Measurements from ENCODE around the gene PTPRK.

The PTPRK gene

GRCh38 chr6:128337619-128338018, 182.8 kb downstream of the PTPRK start:
- DNase-seq = no peak

DNA sequence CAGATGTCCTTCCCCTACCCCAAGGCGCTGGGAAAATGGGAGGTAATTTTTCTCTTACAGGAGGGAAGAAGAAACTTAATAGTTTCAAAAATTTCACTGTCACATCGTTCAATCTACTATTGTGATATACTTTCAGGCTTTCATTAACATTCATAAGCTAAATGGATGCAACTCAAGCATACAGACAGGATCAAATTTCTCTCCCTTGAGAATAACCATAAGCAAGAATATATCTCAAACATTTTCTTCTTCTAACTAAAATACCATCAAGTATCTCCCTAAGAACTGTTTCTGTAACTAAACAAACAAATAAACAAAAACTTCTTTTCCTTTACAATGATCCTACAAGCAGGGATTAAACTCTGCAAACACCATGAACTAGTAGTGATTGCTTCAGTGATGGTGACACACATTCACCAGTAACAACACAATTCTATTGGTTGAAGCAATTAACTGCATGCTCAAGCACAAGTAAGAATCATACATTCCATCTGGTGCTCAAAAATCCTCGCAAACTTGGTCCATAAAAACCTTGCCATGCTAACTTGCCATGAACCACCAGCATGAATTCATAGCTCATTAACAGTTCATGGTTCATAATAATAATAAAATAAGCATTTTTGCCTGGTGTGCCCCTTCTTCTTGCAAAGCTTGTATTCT, 183.8 kb downstream of the PTPRK start:
- no peak for DNase-seq

DNA sequence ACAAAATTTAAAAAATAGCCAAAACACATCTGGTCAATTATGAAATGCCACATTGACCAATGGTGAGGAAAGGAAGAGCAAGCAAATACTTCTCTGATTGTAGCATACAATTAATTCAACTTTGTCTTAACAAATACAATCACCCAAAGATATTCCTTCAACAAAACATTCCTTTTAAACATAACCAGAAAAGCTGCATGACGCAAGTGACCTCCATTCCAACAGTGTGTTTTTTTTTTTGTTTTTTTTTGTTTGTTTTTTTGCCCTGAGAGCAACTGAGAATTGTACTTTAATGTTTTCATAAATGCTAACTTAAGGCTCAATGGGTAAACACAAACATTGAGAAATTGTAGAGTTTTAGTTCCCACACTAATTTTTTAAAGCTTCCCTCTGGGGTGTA, 184.4 kb downstream of the PTPRK start:
- DNase-seq = no peak

- no peak for DNase-seq
Observed at GRCh38 chr6:128333581-128334223, 186.7 kb downstream of the PTPRK start.

- peak; percentile 53 for DNase-seq
Observed at GRCh38 chr6:128327890-128328289, 192.5 kb downstream of the PTPRK start.

GRCh38 chr6:128323011-128323410, 197.4 kb downstream of the PTPRK start:
- DNase-seq = no peak

DNA sequence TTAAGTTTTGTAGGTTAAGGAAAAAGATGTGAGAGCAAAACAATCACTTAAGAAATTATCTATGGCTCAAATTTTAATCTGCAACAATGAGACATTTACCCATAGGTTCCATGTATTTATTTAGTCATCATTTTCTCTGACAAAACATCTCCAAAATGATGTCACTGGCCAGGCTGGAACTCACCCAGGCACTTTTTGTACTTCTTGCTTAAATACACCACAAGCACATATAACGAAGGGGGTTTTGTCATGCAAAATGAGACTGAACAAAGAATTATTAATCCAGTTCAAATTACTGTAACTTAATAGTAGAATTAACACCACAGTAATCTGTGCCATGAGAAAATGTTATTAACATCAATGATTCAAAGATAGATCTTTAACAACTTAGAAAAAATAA, 200.5 kb downstream of the PTPRK start:
- DNase-seq = no peak

GRCh38 chr6:128319157-128319556, 201.2 kb downstream of the PTPRK start:
- no peak for DNase-seq

DNA sequence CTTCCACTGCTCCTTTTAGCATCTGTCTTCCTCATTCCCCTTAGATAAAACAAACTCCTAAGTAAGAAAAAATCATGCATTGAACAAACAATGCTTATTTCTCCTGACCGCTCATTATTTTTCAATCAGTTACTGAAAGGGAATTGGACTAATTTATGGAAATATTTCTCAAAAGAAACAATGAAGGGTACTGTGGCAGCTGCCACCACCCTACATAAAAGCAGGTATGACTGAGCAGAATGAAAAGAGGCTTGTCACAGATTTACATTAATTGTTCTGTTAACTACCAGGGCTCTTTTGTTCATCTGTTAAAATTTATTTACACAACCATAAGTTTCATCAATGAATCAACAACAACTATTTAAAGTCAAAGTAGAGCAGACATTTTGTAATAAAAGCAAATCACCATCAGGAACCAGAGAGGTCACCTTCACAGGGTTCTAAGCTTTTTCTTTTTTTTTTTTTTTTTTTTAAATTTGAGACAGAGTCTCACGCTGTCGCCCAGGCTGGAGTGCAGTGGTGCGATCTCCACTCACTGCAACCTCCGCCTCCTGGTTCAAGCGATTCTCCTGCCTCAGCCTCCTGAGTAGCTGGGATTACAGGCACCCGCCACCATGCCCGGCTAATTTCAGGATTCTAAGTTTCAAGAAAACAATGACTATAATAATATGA, 204.0 kb downstream of the PTPRK start:
- DNase-seq = no peak

- DNase-seq = no peak
Observed at GRCh38 chr6:128314190-128314589, 206.2 kb downstream of the PTPRK start.

- peak; percentile 2 for DNase-seq
Observed at GRCh38 chr6:128311944-128312570, 208.3 kb downstream of the PTPRK start.

DNA sequence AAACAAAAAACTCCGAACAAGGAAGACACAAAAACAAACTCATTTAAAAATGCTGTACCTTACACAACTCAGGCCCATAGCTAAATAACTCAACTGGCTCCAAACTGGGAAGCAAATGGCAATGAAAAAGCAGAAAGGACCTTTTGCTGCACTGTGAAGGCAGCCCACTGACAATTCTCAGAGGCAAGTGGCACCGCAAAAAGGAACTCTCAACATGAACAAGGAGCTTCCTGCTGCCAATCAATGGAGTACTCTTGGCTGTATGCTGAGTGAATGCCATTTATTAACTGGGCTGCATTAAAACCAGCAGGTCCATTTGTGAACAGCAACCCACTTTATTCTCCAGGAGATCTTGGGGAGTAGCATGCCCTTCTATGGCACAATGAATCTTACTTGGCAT, 209.9 kb downstream of the PTPRK start:
- no peak for DNase-seq

DNA sequence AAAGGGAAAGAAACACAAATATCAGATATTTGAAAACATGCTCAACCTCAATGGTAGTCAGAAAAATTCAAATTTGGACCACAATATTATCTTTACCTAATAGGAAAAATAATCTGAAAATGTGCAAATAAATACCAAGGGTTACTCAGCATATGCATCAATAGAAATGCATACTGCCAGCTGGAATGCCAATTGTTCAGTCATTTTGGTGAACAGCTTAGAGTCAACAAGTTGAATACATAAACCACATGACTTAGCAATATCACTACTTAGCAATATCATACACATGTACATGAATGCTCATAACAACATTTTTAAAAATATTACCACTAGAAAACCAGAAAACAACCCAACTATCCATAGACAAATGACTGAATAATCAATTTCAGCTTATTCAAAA, 212.7 kb downstream of the PTPRK start:
- DNase-seq = no peak

GRCh38 chr6:128305976-128306375, 214.4 kb downstream of the PTPRK start:
- DNase-seq = no peak

DNA sequence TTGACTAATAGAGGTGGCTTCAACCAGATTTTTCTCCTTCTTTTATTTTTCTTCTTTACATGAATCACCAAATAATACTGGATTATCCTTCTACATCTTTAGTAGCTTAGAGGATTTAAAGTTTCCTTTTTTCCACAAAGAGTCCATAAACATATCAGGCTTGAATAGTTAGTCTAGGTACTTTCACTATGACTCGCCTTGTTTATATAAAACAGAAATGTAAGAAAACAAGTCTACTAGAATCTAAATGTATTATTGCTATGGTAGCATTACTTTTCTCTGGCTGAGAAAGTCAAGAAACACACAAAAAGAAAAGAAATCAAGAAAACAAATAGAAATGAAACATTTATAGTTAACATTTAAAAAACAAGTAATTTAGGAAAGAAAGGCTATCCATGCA, 215.2 kb downstream of the PTPRK start:
- DNase-seq = no peak

GRCh38 chr6:128303870-128304269, 216.5 kb downstream of the PTPRK start:
- DNase-seq = peak; percentile 47

GRCh38 chr6:128302942-128303341, 217.5 kb downstream of the PTPRK start:
- DNase-seq = no peak

DNA sequence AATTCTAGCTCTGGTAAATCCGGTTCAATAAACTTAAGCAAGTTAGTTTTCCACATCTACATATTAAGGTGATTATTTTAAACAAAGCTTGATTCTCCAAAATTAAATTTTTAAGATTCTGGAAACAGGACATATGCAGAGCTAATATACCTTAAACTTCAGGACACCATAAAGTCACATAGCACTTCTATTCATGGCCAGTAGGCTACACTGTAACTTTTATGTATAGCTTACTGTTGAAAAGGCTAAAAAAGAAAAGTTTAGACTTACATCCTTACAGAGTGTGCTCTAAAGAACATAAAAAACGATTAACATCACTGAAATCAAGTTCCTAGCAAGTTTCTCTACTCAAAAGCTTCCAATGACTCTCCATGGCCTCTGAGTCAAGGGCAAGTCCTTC, 224.7 kb downstream of the PTPRK start:
- DNase-seq = no peak

DNA sequence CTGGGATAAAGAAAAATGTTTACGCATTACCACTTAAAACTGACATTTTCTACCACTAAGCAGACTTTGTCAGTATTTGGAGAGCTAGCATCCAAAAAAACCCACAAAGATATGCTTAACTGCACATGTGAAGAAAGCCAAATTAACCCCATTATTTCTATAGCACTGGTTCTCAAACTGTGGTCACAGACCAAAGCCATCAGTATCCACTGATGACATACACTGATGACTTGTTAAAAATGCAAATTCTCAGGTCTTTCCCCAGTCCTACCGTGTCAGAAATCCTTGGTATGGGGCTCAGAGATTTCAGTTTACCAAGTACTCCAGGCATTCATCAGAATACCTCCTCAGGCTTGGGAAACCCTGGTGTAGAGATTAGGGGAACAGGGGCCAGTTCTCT, 230.2 kb downstream of the PTPRK start:
- no peak for DNase-seq

- no peak for DNase-seq
Observed at GRCh38 chr6:128284128-128284527, 236.3 kb downstream of the PTPRK start.

- DNase-seq = no peak
Observed at GRCh38 chr6:128282961-128283360, 237.4 kb downstream of the PTPRK start.

DNA sequence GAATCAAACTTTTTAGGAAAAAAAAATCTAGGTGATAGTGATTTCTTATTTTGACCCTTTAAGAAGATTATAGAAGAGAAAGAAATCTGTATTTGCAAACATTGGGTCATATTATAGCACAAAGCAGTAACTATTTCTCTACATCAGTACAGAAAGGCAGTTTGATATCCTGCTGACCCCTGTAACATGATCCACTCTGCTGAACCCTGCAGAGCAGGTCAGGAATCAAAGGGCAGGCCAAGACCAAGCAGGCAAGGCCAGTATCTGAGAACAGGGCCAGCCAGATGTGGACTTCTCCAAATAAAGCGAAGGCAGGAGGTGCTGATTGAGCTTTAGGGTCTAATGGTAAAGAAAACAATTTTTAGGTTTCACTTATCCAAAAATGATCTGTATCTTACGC, 239.4 kb downstream of the PTPRK start:
- DNase-seq = no peak

- DNase-seq = no peak
Observed at GRCh38 chr6:128280066-128280465, 240.3 kb downstream of the PTPRK start.

GRCh38 chr6:128278836-128279235, 241.6 kb downstream of the PTPRK start:
- DNase-seq = no peak

Data from inflammatory macrophage treated with lipopolysaccharide for 4 hours (primary cell).